ENCODE data around the gene RBFOX2.

RBFOX2 gene

DNA sequence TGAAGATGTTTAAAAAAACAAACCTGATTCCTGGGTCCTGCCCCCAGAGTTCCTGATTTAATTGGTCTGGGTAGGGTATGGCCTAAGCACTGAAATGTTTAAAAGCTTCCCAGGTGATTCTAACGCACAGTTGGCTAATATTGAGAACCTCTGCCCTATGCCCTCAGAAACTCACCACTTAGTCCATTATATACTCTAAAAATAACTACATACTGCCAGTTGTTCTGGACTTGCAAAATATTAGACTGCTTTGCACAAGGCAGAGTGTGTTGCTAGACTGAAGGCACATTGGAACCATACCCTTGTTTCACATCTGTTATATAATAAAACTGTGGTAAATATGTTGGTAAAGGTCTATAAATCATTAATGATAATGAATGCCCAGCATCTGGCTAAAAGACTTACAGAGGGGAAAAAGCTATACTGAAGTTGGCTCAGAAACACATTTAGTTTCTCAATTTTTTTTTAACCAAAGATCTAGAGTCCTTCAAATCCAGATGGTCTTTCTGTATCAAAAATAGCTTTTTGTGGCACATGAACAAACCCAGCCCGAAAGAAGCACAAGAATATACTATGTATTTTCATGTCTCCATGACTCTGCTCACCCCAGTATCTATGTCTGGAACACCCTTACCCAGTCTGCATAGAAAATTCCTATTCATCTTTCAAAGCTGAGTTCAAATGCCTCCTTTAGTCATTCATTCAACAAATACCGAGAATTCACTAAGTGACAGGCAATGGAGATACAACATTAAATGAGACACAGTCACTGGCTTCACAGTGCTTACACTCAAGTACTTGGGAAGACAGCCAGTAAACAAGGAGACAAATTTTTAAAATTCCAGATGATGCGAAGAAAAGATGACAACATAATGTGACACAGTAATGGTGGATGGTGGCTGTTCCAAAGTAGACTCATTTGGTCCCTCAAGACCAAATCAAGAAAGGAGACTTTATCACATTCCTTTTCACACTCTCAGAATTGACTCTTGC is 44.1 kb downstream of the RBFOX2 start:
- no peak for DNase-seq (ENCODE audit: low read depth in 2 of 2)
- TF ChIP-seq, protein P1, sequence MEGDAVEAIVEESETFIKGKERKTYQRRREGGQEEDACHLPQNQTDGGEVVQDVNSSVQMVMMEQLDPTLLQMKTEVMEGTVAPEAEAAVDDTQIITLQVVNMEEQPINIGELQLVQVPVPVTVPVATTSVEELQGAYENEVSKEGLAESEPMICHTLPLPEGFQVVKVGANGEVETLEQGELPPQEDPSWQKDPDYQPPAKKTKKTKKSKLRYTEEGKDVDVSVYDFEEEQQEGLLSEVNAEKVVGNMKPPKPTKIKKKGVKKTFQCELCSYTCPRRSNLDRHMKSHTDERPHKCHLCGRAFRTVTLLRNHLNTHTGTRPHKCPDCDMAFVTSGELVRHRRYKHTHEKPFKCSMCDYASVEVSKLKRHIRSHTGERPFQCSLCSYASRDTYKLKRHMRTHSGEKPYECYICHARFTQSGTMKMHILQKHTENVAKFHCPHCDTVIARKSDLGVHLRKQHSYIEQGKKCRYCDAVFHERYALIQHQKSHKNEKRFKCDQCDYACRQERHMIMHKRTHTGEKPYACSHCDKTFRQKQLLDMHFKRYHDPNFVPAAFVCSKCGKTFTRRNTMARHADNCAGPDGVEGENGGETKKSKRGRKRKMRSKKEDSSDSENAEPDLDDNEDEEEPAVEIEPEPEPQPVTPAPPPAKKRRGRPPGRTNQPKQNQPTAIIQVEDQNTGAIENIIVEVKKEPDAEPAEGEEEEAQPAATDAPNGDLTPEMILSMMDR (IDR thresholded peaks at IDR 0.05; ENCODE audit: low read depth, low read length) = no peak
- no peak overlapping the region for H3K4me3 ChIP-seq (replicated peaks in 1 of 2; ENCODE audit: low read depth in 2 of 2, low read length in 2 of 2)

DNA sequence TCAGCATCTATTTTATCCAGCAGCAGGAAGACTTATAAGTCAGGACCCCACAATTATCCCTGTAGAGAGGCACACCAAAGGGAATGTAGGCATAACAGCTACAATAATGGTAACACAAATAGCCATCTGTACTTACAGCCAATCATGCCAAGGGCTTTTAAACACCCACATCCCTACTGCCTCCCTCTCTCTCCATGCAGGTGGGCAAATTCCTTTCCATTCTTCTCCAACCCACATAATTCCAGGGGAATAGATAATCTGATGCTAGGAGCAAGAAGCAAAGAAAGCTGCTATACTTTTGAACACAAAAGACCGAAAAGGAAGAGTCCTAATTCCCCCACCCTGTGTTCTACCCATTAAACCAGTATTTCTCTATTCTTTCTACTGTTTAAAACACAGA is 46.7 kb downstream of the RBFOX2 start:
- TF ChIP-seq, protein P1 (IDR thresholded peaks at IDR 0.05; ENCODE audit: low read depth, low read length) = no peak
- no peak for DNase-seq (ENCODE audit: low read depth in 2 of 2)
- no peak overlapping the region for H3K4me3 ChIP-seq (replicated peaks in 1 of 2; ENCODE audit: low read depth in 2 of 2, low read length in 2 of 2)

DNA sequence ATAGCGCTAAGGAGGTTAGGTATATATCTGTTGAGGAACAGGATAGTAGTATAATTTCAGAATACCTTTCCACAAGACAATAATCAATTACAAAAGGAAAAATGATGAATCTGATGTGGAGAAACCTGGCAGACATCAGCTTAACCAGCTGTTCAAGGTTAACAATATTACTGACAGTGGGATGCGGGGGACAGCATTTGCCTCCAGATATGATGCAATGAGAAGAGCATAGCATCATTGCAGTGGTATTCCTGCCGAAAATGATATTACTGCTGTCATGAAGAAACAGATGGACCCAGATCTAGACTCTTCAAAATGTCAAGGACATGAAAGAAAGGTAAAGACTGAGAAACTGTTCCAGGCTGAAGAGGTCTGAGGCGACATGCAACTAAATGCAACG is 49.7 kb downstream of the RBFOX2 start:
- peak in 1 of 2 donors; percentile 32 for DNase-seq (ENCODE audit: low read depth in 2 of 2)
- no peak overlapping the region for H3K4me3 ChIP-seq (replicated peaks in 1 of 2; ENCODE audit: low read depth in 2 of 2, low read length in 2 of 2)
- TF ChIP-seq, protein P1 (IDR thresholded peaks at IDR 0.05; ENCODE audit: low read depth, low read length) = no peak

DNA sequence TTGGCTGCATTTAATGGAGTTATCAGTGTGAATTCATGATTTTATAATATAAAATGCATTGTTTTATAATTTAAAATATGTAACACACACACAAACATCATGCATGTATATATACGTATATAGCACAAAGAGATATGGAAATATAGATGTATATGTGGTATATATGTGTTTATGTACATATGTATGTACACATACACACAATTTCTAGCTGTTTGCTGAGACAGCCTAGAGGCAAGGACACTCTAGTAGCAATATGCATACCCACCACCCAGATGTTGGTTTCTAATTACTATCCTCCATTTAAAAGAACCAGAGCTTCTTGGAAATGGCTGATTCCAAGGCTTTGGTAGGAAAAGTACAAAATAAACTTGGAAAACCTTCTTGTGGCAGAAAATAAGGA is 50.4 kb downstream of the RBFOX2 start:
- TF ChIP-seq, protein P1 (IDR thresholded peaks at IDR 0.05; ENCODE audit: low read depth, low read length) = no peak
- no peak overlapping the region for H3K4me3 ChIP-seq (replicated peaks in 1 of 2; ENCODE audit: low read depth in 2 of 2, low read length in 2 of 2)
- no peak for DNase-seq (ENCODE audit: low read depth in 2 of 2)

DNA sequence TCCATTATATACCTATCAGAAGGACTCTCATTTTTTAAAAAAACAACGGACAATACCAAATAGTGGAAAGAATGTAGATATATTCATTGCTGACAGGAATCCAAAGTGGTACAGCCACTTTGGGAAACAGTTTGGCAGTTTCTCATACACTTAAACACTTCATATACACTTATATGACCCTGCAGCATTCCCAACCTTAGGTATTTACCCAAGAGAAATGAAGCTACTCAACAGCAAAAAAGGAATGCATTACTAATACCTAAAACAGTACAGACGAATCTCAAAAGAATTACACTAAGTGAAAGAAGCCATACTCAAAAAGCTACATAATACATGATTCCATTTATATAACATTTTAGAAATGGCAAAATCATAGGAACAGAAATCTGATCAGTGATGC is 51.5 kb downstream of the RBFOX2 start:
- peak in 1 of 2 donors; percentile 74 for DNase-seq (ENCODE audit: low read depth in 2 of 2)
- TF ChIP-seq, protein P1 (IDR thresholded peaks at IDR 0.05; ENCODE audit: low read depth, low read length) = no peak
- H3K4me3 ChIP-seq (replicated peaks in 1 of 2; ENCODE audit: low read depth in 2 of 2, low read length in 2 of 2) = no peak overlapping the region

DNA sequence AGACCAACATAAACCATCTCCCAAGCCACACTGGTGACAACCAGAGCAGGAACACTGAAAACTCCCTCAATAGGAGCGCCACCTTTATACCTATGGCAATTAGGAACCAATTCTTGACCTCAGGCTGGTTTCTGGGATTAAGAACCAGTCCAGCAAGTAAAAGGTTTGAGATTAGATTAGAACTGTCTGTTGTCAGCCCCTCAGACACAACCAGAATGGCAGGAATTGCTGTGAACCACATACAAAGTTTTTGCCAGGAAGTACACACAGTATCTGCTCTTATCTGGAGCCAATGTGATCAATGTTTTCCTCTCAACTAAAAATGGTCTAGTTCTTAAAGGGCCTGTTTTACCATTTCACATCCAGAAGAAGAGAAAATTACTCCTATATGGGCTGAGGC is 55.2 kb downstream of the RBFOX2 start:
- no peak for DNase-seq (ENCODE audit: low read depth in 2 of 2)
- no peak overlapping the region for H3K4me3 ChIP-seq (replicated peaks in 1 of 2; ENCODE audit: low read depth in 2 of 2, low read length in 2 of 2)
- TF ChIP-seq, protein P1 (IDR thresholded peaks at IDR 0.05; ENCODE audit: low read depth, low read length) = no peak
